Measurements from ENCODE around the gene GLI1. TPM values are rescaled to one million over a fixed set of nuclear protein-coding genes. Genes with fewer than 3 reads are reported as not detected.

Gene GLI1
- total RNA-seq, 1 experiment from 2014 or later: 25.8 TPM

GRCh38 chr12:57474862-57475261 is 15.3 kb downstream of the GLI1 start:
- H3T11ph ChIP-seq (ENCODE audit: low read length): no peak overlapping the region
- Mint-ChIP-seq H3K36me3 (ENCODE audit: insufficient read depth in 1 of 3, low read depth in 3 of 3) (no peaks in the 10 kb centered on the region; a peak in 2 of 7 replicates), H3K4me1 (peaks cover 21 to 22% of the 10 kb centered on the region in 2 experiments), H3K9me3 (no peaks in the 10 kb centered on the region), H3K27me3 (ENCODE audit: low read depth) (peaks cover 82% of the 10 kb centered on the region), H3K27ac (no peak overlapping the region), H3K4me3 (peak overlapping the region in 1 of 2 experiments; percentile 80; a peak in 3 of 5 replicates)
- H3K56ac ChIP-seq (ENCODE audit: insufficient read length, low read depth, low read length): no peak overlapping the region
- DNase-seq: no peak
- no peak overlapping the region for H4K5ac ChIP-seq (ENCODE audit: insufficient read length, low read depth, low read length)
- no peak overlapping the region for H2BK15ac ChIP-seq (ENCODE audit: low read depth, low read length)
- H2BK120ac ChIP-seq (ENCODE audit: low read depth, low read length, poor library complexity, severe bottlenecking): no peak overlapping the region
- H3K14ac ChIP-seq (ENCODE audit: insufficient read depth, low read length): no peak overlapping the region
- WGBS (ENCODE audit: extremely low coverage, insufficient read length, low lambda C conversion rate): no CpG with 5 or more reads among the region's 7 CpGs
- no peak overlapping the region for H4K8ac ChIP-seq (replicated peaks; ENCODE audit: insufficient read length, low read depth, low read length)
- H3K79me1 ChIP-seq (ENCODE audit: insufficient read depth, low read depth, low read length, poor library complexity, severe bottlenecking): no peaks in the 10 kb centered on the region
- H3K23me2 ChIP-seq (ENCODE audit: insufficient read length, low read depth, low read length, poor library complexity, severe bottlenecking): peaks cover 15% of the 10 kb centered on the region
- no peak overlapping the region for H2BK5ac ChIP-seq (ENCODE audit: insufficient read length, low read length)
- peaks cover 37% of the 10 kb centered on the region for H3K27me3 ChIP-seq (ENCODE audit: insufficient read depth, low read length)
- peaks cover 3% of the 10 kb centered on the region for H4K20me1 ChIP-seq (ENCODE audit: control insufficient read depth, insufficient read depth, insufficient read length)
- H3K18ac ChIP-seq (ENCODE audit: insufficient read length, low read depth, low read length): no peak overlapping the region
- no peak overlapping the region for H3K9ac ChIP-seq (ENCODE audit: extremely low read depth, insufficient read length, low read length)
- H4K91ac ChIP-seq (ENCODE audit: insufficient read length, low read depth, low read length): no peak overlapping the region
- no peak overlapping the region for H2AK5ac ChIP-seq (ENCODE audit: insufficient read length, low read length)
- H3K23ac ChIP-seq (ENCODE audit: insufficient read length, low read depth, low read length): no peak overlapping the region
- no peak overlapping the region for H2BK12ac ChIP-seq (ENCODE audit: insufficient read length, low read depth, low read length)
- H3K9me3 ChIP-seq (ENCODE audit: control insufficient read depth, low read depth, low read length): no peaks in the 10 kb centered on the region
- no peak for TF ChIP-seq CTCF (conservative IDR thresholded peaks at IDR 0.05)
- H3K27ac ChIP-seq (ENCODE audit: insufficient read length, low read depth, low read length): no peak overlapping the region
- no peak overlapping the region for H2AFZ ChIP-seq (ENCODE audit: low read length)
- peak overlapping the region; percentile 62 for H3K4me2 ChIP-seq (ENCODE audit: insufficient read depth, insufficient read length, low read length)
- no peaks in the 10 kb centered on the region; the same call in 1 of the 2 replicates for H3K4me1 ChIP-seq (ENCODE audit: insufficient read depth, low read length)
- H3K4ac ChIP-seq (ENCODE audit: low read depth, low read length): no peak overlapping the region
- no peaks in the 10 kb centered on the region for H3K79me2 ChIP-seq (ENCODE audit: insufficient read depth, low read length)
- no peak overlapping the region for H2BK20ac ChIP-seq (ENCODE audit: low read depth, low read length, poor library complexity, severe bottlenecking)

Measured in H9 (cell line).